ENCODE results near the gene CACNA1I. TPM values are rescaled to one million over a fixed set of nuclear protein-coding genes. Genes with fewer than 3 reads are reported as not detected.

CACNA1I gene
- total and polyA plus RNA-seq, 2 of the 8 experiments (the other 6 are each of a cell fraction or from before 2014, with no cell fraction given), result 0.77 to 1.2 TPM

DNA sequence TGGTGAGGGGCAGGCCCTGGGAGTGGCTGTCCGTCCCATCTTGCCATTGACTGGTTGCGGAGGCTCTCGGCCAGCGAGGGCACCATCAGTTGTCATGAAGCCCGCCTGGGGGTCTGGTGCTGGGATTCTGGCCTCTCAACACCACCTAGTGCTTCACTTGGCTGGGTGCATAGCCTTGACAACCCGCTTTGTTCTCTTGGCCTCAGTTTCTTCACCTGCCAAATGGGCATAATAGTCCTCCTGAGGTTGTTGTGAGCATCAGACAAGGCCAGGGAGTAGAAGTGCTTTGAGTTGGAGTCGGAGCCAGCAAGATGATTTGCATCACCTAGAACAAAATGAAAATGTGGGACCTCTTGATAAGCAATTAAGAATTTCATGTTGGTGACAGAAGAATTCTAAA, 1.5 kb upstream of the CACNA1I start:
- Histone ChIP-seq H2BK5ac (ENCODE audit: low read depth, low read length) (no peak overlapping the region), H2BK120ac (replicated peaks; ENCODE audit: low read depth, low read length) (no peak overlapping the region), H3K36me3 (ENCODE audit: control insufficient read depth in 2 of 4, insufficient read depth in 4 of 4, low read length in 3 of 4) (no peaks in the 10 kb centered on the region; a peak in 1 of 8 replicates), H3K4me2 (ENCODE audit: insufficient read depth in 1 of 2, low read depth in 2 of 2, low read length in 2 of 2) (no peak overlapping the region), H3K4me3 (ENCODE audit: extremely low read depth in 1 of 4, insufficient read depth in 2 of 4, low read depth in 3 of 4, low read length in 4 of 4) (no peak overlapping the region), H2BK15ac (ENCODE audit: low read length) (no peak overlapping the region), H3K56ac (replicated peaks; ENCODE audit: insufficient read length, low read depth, low read length) (no peak overlapping the region), H3K9ac (replicated peaks in 1 of 4; ENCODE audit: extremely low read depth in 1 of 4, low read depth in 3 of 4, low read length in 3 of 4) (no peak overlapping the region), H4K91ac (replicated peaks; ENCODE audit: insufficient read length, low read length) (no peak overlapping the region), H2AK5ac (ENCODE audit: low read depth, low read length) (no peak overlapping the region), H3K23me2 (ENCODE audit: low read depth, low read length) (peaks cover 11% of the 10 kb centered on the region; the same call in 1 of the 2 replicates), H3K14ac (ENCODE audit: insufficient read length) (no peak overlapping the region), H2BK12ac (ENCODE audit: low read depth, low read length) (no peak overlapping the region), H4K20me1 (replicated peaks in 1 of 2; ENCODE audit: control insufficient read depth in 1 of 2, insufficient read depth in 2 of 2, low read length in 2 of 2) (peaks cover 0 to 9% of the 10 kb centered on the region in 2 experiments), H3K4ac (replicated peaks; ENCODE audit: insufficient read length, low read depth, low read length) (no peak overlapping the region), H3K79me1 (ENCODE audit: low read depth, low read length) (peaks cover 2% of the 10 kb centered on the region; the same call in 1 of the 2 replicates), H3K4me1 (replicated peaks in 1 of 4; ENCODE audit: control insufficient read depth in 3 of 4, insufficient read depth in 4 of 4, low read length in 3 of 4) (0 out of 7 replicates have a peak, but pooled peaks cover 0 to 4% (median 0%) of the 10 kb centered on the region in 4 experiments), H2BK20ac (ENCODE audit: low read length) (no peak overlapping the region), H3K79me2 (ENCODE audit: control insufficient read depth in 1 of 2, insufficient read depth in 2 of 2, low read length in 2 of 2) (peaks cover 0 to 2% of the 10 kb centered on the region in 2 experiments; a peak in 2 of 4 replicates), H4K8ac (ENCODE audit: extremely low read depth, insufficient read depth, low read length) (peak overlapping the region; percentile 40; the same call in 1 of the 2 replicates), H2AFZ (ENCODE audit: low read length) (no peak overlapping the region), H3K27me3 (replicated peaks in 1 of 4; ENCODE audit: control insufficient read depth in 3 of 4, extremely low read depth in 1 of 4, insufficient read depth in 3 of 4, low read length in 3 of 4) (peaks cover 0 to 3% (median 0%) of the 10 kb centered on the region in 4 experiments; a peak in 1 of 7 replicates), H3K23ac (ENCODE audit: insufficient read length) (no peak overlapping the region), H4K5ac (ENCODE audit: insufficient read length, low read depth, low read length) (no peak overlapping the region), H3K27ac (ENCODE audit: low read depth, low read length) (no peak overlapping the region), H3K18ac (ENCODE audit: extremely low read depth, low read length) (no peak overlapping the region), H3K9me3 (ENCODE audit: insufficient read depth in 2 of 2, low read depth in 1 of 2, low read length in 1 of 2) (peaks cover 0 to 3% of the 10 kb centered on the region in 2 experiments; a peak in 1 of 4 replicates)
- 92% methylated on average over 5 of the region's 7 CpGs; no CpG with 5 or more reads in 1 of the 2 experiments for WGBS, 2 experiments (ENCODE audit: extremely low coverage in 1 of 2, insufficient coverage in 1 of 2, insufficient read length in 1 of 2, insufficient replicate concordance in 2 of 2, low coverage in 1 of 2, low lambda C conversion rate in 2 of 2, missing lambda C conversion rate in 1 of 2)
- TF ChIP-seq, protein P1, sequence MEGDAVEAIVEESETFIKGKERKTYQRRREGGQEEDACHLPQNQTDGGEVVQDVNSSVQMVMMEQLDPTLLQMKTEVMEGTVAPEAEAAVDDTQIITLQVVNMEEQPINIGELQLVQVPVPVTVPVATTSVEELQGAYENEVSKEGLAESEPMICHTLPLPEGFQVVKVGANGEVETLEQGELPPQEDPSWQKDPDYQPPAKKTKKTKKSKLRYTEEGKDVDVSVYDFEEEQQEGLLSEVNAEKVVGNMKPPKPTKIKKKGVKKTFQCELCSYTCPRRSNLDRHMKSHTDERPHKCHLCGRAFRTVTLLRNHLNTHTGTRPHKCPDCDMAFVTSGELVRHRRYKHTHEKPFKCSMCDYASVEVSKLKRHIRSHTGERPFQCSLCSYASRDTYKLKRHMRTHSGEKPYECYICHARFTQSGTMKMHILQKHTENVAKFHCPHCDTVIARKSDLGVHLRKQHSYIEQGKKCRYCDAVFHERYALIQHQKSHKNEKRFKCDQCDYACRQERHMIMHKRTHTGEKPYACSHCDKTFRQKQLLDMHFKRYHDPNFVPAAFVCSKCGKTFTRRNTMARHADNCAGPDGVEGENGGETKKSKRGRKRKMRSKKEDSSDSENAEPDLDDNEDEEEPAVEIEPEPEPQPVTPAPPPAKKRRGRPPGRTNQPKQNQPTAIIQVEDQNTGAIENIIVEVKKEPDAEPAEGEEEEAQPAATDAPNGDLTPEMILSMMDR (IDR thresholded peaks at IDR 0.05; ENCODE audit: control extremely low read depth in 1 of 3, insufficient read depth in 1 of 3, low read depth in 1 of 3, low read length in 3 of 3), result no peak
- no peak for TF ChIP-seq HDAC2 (IDR thresholded peaks at IDR 0.05; ENCODE audit: borderline replicate concordance in 1 of 2, low read depth in 2 of 2, low read length in 2 of 2)
- peak; percentile 48; the same call in 1 of the 2 replicates for TF ChIP-seq KDM1A (IDR thresholded peaks at IDR 0.05; ENCODE audit: borderline replicate concordance, low read length)
- ChIA-PET POLR2A (ENCODE audit: partially characterized antibody) (interaction anchor here (1.0 kb wide), 1 partner anchor 12 kb away, joined by 3 read pairs; no protein-coding TSS in a partner anchor), CTCF (ENCODE audit: partially characterized antibody) (interaction anchor here (1.1 to 9.0 kb wide), 2 partner anchors 9 to 34 kb away, joined by 5 to 47 read pairs; no protein-coding TSS in a partner anchor)
- DNase-seq (ENCODE audit: low read depth in 1 of 2, low spot score in 2 of 2) (no peak), FAIRE-seq (no peak)
